ENCODE data around the gene CUEDC2. TPM values are rescaled to one million over a fixed set of nuclear protein-coding genes. Genes with fewer than 3 reads are reported as not detected.
A peak's percentile ranks its signal among the peaks of the same experiment; 100 is the strongest.

The CUEDC2 gene
- total and polyA plus RNA-seq, 7 experiments from 2014 or later, result 27.0 to 69.0 (median 36.1) TPM

DNA sequence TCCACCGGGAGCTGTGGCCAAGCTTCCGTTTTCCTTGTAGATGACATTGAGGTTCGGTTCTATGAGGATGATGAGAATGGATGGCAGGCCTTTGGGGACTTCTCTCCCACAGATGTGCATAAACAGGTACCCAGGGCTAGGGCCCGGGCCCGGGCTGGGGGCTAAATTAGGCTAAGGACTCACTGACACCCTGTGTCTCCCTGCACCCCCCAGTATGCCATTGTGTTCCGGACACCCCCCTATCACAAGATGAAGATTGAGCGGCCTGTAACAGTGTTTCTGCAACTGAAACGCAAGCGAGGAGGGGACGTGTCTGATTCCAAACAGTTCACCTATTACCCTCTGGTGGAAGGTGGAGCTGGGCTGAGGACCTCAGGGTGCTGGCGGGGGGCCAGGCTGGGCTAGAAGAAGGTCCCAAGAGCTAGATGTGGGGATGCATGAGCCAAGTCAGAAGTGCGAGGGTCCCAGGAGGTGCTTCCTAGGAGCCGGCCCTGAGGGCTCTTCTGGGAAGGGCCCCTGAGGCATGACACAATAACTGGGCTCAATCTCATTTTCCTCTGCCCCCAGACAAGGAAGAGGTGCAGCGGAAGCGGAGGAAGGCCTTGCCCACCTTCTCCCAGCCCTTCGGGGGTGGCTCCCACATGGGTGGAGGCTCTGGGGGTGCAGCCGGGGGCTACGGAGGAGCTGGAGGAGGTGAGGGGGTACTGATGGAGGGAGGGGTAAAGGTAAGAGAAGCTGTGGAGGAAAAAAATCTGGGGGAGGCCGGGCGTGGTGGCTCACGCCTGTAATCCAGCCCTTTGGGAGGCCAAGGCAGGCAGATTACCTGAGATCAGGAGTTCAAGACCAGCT is 34.0 kb downstream of the CUEDC2 start:
- Histone ChIP-seq H3K27me3 (ENCODE audit: control insufficient read depth in 2 of 2, insufficient read depth in 2 of 2, low read length in 2 of 2) (no peaks in the 10 kb centered on the region), H3K9me3 (ENCODE audit: control insufficient read depth in 2 of 3, low read length in 3 of 3) (no peaks in the 10 kb centered on the region), H3K4me1 (ENCODE audit: control insufficient read depth in 2 of 2, insufficient read depth in 2 of 2, low read length in 2 of 2) (peaks cover 25 to 30% of the 10 kb centered on the region in 2 donors), H3K4me3 (ENCODE audit: low read length) (no peak overlapping the region), H3K36me3 (ENCODE audit: control insufficient read depth in 2 of 3, insufficient read depth in 3 of 3, low read length in 3 of 3) (peaks cover 0 to 52% (median 9%) of the 10 kb centered on the region in 3 experiments), H3K27ac (ENCODE audit: low read depth, low read length) (peak overlapping the region; percentile 93)
- Mint-ChIP-seq H3K4me1 (peaks cover 20 to 46% (median 39%) of the 10 kb centered on the region in 7 donors), H3K36me3 (peaks cover 0 to 42% (median 4%) of the 10 kb centered on the region in 5 donors), H3K27me3 (no peaks in the 10 kb centered on the region), H3K9me3 (no peaks in the 10 kb centered on the region), H3K27ac (peak overlapping the region; percentile 70 to 100 (median 88)), H3K4me3 (peak overlapping the region; percentile 62 to 99 (median 73))
- ChIA-PET CTCF (interaction anchor here (0.7 to 6.0 kb wide), 20 partner anchors 8 to 1269 kb away, joined by 3 to 40 read pairs (median 4); partner anchors contain the start of gene FBXL15), POLR2A (interaction anchor here (0.6 to 9.0 kb wide), 10 partner anchors 9 to 276 kb away, joined by 3 to 90 read pairs (median 6); partner anchors contain the start of genes ACTR1A, C10orf95, CUEDC2 and FBXL15)
- DNase-seq (peak in 1 of 9 donors; percentile 25), ATAC-seq (no peak)
- intact Hi-C loops (cut with micrococcal nuclease), result loop anchor here (1.0 to 10.0 kb wide), 9 partner anchors 11 to 1726 kb away; partner anchors contain the start of genes ACTR1A (in 1 of the 2), ARL3 (in 1 of the 2), SFR1 (in 1 of the 2) and SFXN2 (in 1 of the 2)

DNA sequence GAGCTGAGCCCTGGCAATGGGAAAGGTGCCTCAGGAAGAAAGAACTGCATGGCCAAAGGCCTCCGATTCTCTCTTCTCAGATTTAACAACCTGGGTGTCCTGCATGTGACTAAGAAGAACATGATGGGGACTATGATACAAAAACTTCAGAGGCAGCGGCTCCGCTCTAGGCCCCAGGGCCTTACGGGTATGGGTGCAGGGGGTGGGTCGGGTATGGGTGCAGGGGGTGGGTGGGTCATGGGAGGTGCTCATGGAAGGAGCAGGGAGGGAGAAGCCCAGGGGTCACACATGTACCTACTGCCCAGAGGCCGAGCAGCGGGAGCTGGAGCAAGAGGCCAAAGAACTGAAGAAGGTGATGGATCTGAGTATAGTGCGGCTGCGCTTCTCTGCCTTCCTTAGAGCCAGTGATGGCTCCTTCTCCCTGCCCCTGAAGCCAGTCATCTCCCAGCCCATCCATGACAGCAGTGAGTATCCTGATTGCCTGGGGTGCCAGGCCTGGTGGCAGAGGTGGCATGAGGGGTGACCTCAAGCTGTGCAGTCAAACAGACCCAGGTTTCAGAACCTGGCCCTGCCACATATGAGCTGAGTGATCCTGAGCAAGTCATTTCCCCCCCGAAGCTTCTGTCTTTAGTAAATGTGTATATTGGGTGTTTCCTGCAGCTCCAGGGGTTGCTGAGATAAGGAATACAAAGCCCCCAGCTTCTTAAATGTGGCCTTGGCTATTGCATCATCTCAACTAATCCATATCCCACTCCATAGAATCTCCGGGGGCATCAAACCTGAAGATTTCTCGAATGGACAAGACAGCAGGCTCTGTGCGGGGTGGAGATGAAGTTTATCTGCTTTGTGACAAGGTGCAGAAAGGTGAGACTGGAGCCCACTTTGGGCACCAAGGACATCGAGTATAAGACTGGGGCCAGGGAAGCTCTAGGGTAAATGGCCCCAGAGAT is 34.9 kb downstream of the CUEDC2 start:
- ChIA-PET CTCF (interaction anchor here (0.7 to 6.0 kb wide), 12 partner anchors 9 to 260 kb away, joined by 3 to 40 read pairs (median 4); partner anchors contain the start of gene FBXL15), POLR2A (interaction anchor here (0.6 to 9.0 kb wide), 12 partner anchors 10 to 277 kb away, joined by 3 to 90 read pairs (median 4); partner anchors contain the start of genes C10orf95, CUEDC2 and FBXL15)
- H3K27me3 Mint-ChIP-seq, result no peaks in the 10 kb centered on the region
- Histone ChIP-seq H3K27ac (ENCODE audit: low read depth, low read length) (peak overlapping the region; percentile 100), H3K36me3 (ENCODE audit: control insufficient read depth in 2 of 3, insufficient read depth in 3 of 3, low read length in 3 of 3) (peaks cover 0 to 51% (median 9%) of the 10 kb centered on the region in 3 experiments), H3K9me3 (ENCODE audit: control insufficient read depth in 2 of 3, low read length in 3 of 3) (no peaks in the 10 kb centered on the region), H3K4me3 (ENCODE audit: low read length) (no peak overlapping the region), H3K27me3 (ENCODE audit: control insufficient read depth in 2 of 2, insufficient read depth in 2 of 2, low read length in 2 of 2) (no peaks in the 10 kb centered on the region), H3K4me1 (ENCODE audit: control insufficient read depth in 2 of 2, insufficient read depth in 2 of 2, low read length in 2 of 2) (peaks cover 25 to 31% of the 10 kb centered on the region in 2 donors)
- H3K4me3 Mint-ChIP-seq, result peak overlapping the region; percentile 91 to 99 (median 96)
- peaks cover 20 to 52% (median 46%) of the 10 kb centered on the region in 7 donors for H3K4me1 Mint-ChIP-seq
- DNase-seq, result no peak
- ATAC-seq, result no peak
- H3K27ac Mint-ChIP-seq, result peak overlapping the region; percentile 94 to 100 (median 100)
- H3K36me3 Mint-ChIP-seq, result peaks cover 0 to 42% (median 4%) of the 10 kb centered on the region in 5 donors
- intact Hi-C loops (cut with micrococcal nuclease), result loop anchor here (10.0 kb wide), 3 partner anchors 317 to 1727 kb away; partner anchors contain the start of genes ARL3 (in 1 of the 2), SFR1 (in 1 of the 2), SFXN2 (in 1 of the 2) and TAF5 (in 1 of the 2)
- no peaks in the 10 kb centered on the region for H3K9me3 Mint-ChIP-seq

DNA sequence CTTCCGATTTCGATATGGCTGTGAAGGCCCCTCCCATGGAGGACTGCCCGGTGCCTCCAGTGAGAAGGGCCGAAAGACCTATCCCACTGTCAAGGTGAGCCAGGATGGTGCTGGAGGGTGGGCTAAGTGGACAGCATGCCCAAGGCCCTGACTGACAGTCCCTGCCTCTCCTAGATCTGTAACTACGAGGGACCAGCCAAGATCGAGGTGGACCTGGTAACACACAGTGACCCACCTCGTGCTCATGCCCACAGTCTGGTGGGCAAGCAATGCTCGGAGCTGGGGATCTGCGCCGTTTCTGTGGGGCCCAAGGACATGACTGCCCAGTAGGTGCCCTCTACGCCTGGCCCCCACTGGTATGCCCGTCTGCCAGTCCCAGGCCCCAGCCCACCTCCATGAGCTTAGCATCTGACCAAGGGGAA is 35.6 kb downstream of the CUEDC2 start:
- Mint-ChIP-seq H3K4me3 (peak overlapping the region; percentile 91 to 99 (median 96)), H3K27ac (peak overlapping the region; percentile 94 to 100 (median 100)), H3K36me3 (peaks cover 0 to 42% (median 4%) of the 10 kb centered on the region in 5 donors), H3K27me3 (no peaks in the 10 kb centered on the region), H3K9me3 (no peaks in the 10 kb centered on the region), H3K4me1 (peaks cover 20 to 52% (median 46%) of the 10 kb centered on the region in 7 donors)
- no peaks in the 10 kb centered on the region for H3K27me3 ChIP-seq (ENCODE audit: control insufficient read depth in 2 of 2, insufficient read depth in 2 of 2, low read length in 2 of 2)
- peaks cover 0 to 43% (median 9%) of the 10 kb centered on the region in 3 experiments for H3K36me3 ChIP-seq (ENCODE audit: control insufficient read depth in 2 of 3, insufficient read depth in 3 of 3, low read length in 3 of 3)
- POLR2A ChIA-PET, result interaction anchor here (0.6 to 9.0 kb wide), 12 partner anchors 8 to 278 kb away, joined by 3 to 90 read pairs (median 4); partner anchors contain the start of genes C10orf95, CUEDC2 and FBXL15
- no peaks in the 10 kb centered on the region for H3K9me3 ChIP-seq (ENCODE audit: control insufficient read depth in 2 of 3, low read length in 3 of 3)
- H3K27ac ChIP-seq (ENCODE audit: low read depth, low read length), result peak overlapping the region; percentile 100
- H3K4me1 ChIP-seq (ENCODE audit: control insufficient read depth in 2 of 2, insufficient read depth in 2 of 2, low read length in 2 of 2), result peaks cover 25 to 31% of the 10 kb centered on the region in 2 donors
- CTCF ChIA-PET, result interaction anchor here (0.7 to 6.0 kb wide), 6 partner anchors 10 to 167 kb away, joined by 3 to 40 read pairs (median 4); partner anchors contain the start of gene FBXL15
- DNase-seq (no peak), ATAC-seq (no peak)
- peak overlapping the region; percentile 78 for H3K4me3 ChIP-seq (ENCODE audit: low read length)
- intact Hi-C loops (cut with micrococcal nuclease), result loop anchor here (10.0 kb wide), 3 partner anchors 318 to 1728 kb away; partner anchors contain the start of genes ARL3 (in 1 of the 2), SFR1 (in 1 of the 2), SFXN2 (in 1 of the 2) and TAF5 (in 1 of the 2)

DNA sequence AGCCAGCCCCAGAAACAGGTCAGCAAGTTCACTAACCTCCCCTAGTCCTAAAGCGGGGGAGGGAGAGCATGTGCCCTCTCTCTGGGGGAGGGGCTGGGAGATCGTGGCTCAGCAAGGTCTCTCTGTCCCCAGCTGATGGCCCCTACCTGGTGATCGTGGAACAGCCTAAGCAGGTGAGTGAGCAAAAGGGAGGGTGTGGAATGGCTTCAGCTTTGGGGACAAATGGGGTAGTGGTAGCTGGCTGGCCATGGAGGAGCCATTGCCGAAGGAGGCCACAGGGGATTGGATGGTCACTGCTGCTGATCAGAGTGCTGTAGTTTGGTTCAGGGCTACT is 36.1 kb downstream of the CUEDC2 start:
- intact Hi-C loops (cut with micrococcal nuclease), result loop anchor here (10.0 kb wide), 3 partner anchors 319 to 1729 kb away; partner anchors contain the start of genes ARL3 (in 1 of the 2), SFR1 (in 1 of the 2), SFXN2 (in 1 of the 2) and TAF5 (in 1 of the 2)
- Mint-ChIP-seq H3K27ac (peak overlapping the region; percentile 94 to 100 (median 100)), H3K36me3 (peaks cover 0 to 41% (median 4%) of the 10 kb centered on the region in 5 donors), H3K4me1 (peaks cover 20 to 52% (median 46%) of the 10 kb centered on the region in 7 donors), H3K27me3 (no peaks in the 10 kb centered on the region), H3K4me3 (peak overlapping the region; percentile 91 to 99 (median 96)), H3K9me3 (no peaks in the 10 kb centered on the region)
- ATAC-seq, result no peak
- Histone ChIP-seq H3K27ac (ENCODE audit: low read depth, low read length) (peak overlapping the region; percentile 100), H3K9me3 (ENCODE audit: control insufficient read depth in 2 of 3, low read length in 3 of 3) (no peaks in the 10 kb centered on the region), H3K4me1 (ENCODE audit: control insufficient read depth in 2 of 2, insufficient read depth in 2 of 2, low read length in 2 of 2) (peaks cover 25 to 31% of the 10 kb centered on the region in 2 donors), H3K36me3 (ENCODE audit: control insufficient read depth in 2 of 3, insufficient read depth in 3 of 3, low read length in 3 of 3) (peaks cover 0 to 39% (median 9%) of the 10 kb centered on the region in 3 experiments), H3K4me3 (ENCODE audit: low read length) (peak overlapping the region; percentile 78), H3K27me3 (ENCODE audit: control insufficient read depth in 2 of 2, insufficient read depth in 2 of 2, low read length in 2 of 2) (no peaks in the 10 kb centered on the region)
- peak in 1 of 9 donors; percentile 38 for DNase-seq
- POLR2A ChIA-PET, result interaction anchor here (0.6 to 9.0 kb wide), 11 partner anchors 8 to 279 kb away, joined by 3 to 90 read pairs (median 3); partner anchors contain the start of genes C10orf95, CUEDC2, FBXL15 and TRIM8
- CTCF ChIA-PET, result interaction anchor here (1.4 to 6.0 kb wide), 3 partner anchors 26 to 83 kb away, joined by 4 to 40 read pairs (median 4); partner anchors contain the start of gene FBXL15

Measured in naive thymus-derived CD4-positive, alpha-beta T cell (primary cell).